GM18870 (cell line): Measurements from ENCODE around the gene PIEZO1.

Experiments
- ATAC-seq: cut with Tn5 transposase; IDR thresholded peaks from one replicate; pipeline ENCODE4 v1.9.1; 2021; ENCODE audit warnings: moderate library complexity; ENCODE audit not compliant: unreplicated experiment

Gene PIEZO1

DNA sequence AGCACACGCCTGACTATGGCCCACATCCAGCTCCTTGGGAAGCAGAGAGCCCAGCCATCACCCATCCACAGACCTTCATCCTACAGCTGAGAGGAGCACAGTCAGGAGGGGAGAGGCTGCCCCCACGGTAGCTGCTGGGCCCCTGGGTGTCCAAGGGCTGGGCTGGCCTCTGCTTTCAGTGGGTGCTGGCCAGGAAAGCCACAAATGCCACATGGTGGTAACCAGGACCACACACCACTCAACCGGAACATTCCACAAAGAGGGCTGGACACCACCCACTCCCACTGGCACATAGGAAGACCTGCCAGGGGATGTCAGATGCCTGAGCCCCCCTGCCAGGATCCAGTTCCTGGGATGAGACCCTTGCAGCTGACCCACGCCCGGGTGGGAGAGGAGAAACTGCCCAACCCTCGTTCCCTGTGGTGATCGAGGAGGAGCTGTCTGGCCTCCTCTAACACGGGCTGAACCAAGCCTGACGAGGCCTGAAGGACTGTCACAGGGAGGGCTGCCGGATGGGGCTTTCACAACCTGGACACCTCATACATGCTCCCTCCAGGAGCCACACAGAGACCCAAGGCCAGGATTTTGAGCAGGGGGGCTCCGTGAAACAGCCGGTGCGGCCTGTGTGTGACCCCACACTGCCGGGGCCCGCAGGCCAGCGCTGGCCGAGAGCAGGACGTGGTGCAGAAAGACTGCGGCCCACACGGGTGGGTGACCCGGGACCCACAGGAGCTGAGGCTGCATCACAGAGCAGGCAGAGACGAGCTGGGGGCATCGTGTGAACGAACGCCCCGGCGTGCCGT lies 30.7 kb downstream of the PIEZO1 start:
- no peak for ATAC-seq

DNA sequence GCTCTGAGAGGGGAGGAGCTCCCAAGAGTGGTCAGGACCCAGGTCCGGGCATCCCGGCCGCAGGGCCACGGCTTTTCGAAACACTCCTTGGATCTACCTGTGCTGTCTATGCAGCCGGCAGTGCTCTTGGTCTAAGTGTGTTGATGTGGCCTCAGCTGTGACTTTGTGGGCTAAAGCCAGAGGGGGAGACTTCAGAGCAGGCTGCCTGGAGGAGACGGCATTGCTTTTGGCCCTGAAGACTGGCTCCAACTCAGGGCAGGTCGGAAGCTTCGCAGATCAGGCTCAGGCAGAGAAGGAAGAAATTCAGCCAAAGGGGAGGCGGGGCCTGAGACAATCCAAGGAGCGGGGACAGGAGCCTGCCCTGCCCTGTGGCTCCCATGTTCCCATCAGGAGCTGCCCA lies 31.4 kb downstream of the PIEZO1 start:
- ATAC-seq = no peak

DNA sequence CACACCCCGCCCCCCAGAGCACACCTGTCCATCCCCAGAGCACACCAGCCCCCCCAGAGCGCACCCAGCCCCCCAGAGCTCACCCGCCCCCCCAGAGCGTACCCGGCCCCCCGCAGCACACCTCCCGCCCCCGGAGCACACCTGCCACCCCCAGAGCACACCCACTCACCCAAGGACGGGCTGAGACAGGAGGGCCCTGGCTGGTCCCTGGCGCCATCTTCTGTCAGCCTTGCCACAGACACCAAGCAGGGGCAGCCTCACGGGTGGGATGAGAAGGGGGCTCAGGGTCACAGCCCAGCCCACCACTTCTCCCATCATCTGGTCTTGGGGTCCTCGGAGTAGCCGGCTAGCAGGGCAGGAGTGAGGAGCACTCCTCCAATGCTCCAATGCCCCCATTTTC lies 31.8 kb downstream of the PIEZO1 start:
- ATAC-seq = no peak

DNA sequence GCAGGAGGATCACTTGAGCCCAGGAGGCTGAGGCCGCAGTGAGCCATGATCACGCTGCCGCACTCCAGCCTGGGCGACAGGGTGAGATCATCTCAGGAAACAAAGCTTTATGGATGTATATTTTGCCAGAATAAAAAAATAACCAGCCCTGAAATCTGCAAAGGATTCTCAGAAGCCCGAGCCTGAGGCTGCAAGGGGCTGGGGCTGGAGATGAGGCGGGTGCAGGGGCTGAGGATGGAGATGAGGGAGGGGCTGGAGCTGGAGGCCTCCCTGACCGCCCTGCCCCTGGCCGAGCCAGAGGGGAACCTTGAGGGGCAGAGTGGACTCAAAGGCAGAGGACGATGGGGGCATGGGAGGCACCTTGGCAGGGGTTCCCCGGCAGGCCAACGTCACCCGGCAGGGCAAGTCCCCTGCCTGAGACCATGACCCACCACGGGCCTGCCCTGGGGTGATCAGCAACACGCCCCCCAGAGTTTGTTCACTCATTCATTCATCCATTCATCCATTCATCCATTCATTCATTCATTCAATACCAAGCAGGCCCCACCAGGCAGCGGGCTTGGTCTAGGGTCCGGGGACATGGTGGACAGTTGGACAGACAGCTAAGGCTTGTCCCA lies 32.5 kb downstream of the PIEZO1 start:
- no peak for ATAC-seq

DNA sequence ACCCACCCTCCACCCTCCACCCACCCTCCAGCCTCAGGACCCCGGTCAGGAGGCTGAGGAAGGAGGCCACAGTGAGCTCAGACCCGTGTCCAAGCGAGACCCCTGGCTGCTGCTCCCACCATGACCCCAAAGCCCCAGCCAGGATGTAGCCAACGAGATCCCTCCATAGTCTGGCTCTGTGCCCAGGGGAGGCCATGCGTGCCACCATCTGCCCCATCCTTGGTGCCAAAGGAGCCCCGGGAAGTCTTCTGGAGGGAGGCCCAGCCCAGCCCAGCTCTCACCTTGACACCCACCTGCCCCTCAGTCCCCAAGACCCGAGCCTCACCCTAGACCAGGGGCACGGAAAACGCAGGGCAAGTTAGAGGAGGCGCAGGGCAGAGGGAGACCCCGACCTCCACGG lies 34.2 kb downstream of the PIEZO1 start:
- ATAC-seq = no peak

DNA sequence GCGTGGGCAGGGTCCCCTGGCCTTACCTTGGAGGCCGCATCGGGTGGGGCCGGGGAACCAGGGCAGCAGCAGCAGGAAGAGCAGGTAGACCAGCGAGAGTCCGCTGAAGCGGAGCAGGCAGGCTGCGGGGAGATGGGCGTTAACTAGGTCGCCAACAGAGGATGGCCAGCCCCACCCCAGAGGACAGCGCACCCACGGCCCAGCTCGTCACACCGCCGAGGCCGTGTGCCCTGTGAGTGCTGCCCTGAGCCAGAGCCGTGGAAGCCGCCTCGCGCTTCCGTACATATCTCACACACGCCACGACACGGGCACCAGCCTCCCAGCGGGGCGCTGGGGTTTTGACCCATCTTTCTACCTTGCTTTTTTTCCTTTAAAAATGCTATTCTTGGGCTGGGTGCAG lies 35.7 kb downstream of the PIEZO1 start:
- ATAC-seq = no peak

DNA sequence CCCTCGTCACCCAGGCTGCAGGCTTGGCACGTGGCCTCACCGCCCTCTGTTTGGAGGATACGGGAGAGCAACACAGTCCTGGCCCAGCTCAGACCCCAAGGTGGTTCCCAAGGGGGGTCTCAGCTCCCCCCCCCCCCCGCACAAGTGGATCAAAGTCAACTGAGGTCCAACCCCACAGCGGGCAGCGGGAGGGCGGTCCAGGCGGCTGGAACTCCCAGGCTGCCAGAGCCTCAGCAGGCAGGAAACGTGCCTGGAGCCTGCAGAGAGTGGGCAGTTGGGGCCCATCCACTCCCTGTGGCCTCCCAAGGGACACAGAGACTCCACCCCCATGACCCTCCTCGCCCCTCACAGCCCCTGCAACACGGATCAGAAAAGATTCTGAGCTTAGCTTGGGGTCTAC lies 36.7 kb downstream of the PIEZO1 start:
- ATAC-seq = no peak

DNA sequence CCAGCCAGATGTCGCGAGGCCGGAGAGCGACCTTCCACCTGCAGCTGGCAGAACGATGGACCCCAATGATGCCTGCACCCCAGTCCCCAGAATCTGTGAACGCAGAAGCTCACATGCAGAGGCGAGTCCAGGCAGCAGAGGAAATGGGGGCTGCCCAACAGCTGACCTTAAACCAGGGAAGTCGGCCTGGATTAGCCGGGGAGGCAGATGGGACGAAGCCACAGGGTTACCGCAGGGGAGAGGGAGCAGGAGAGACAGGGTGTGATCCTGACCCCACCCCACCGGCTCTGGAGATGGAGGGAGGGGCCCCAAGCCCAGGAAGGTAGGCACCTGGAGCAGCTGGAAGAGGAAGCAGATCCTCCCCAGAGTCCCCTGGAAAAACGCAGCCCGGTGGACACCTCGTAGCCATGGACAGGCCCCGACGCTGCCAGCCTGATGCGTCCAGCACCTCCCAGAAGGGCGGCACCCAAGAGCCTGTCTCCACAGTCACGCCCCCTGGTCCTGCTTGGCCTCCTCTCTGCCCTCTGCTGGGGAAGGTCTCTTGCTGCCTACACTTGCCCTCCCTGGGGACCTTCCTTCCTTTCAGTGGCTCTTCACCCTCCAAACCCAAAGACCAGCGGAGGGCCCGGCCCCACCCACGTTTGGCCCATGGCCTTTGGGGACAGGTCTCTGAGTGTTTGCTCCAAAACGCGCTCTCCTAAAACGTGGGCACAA lies 37.3 kb downstream of the PIEZO1 start:
- ATAC-seq = no peak

DNA sequence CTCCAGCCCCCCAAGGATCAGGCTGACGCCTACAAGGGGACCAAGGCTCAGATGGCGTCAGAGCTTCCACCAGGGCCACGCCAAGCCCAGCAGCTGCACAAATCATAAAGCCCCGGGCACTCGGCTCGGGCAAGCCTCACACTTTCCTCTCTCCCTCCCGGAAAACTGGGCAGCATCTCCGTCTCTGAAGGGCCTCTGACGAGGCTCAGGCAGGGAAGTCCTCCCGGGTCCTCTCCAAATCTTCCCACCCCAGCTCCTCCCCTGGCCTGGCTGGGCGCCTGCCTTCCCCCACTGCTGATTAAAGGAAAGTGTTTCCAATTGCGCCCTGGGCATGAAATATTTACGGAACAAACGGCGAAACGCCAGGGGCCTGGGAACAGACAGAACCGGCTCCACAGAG lies 38.5 kb downstream of the PIEZO1 start:
- ATAC-seq = no peak

DNA sequence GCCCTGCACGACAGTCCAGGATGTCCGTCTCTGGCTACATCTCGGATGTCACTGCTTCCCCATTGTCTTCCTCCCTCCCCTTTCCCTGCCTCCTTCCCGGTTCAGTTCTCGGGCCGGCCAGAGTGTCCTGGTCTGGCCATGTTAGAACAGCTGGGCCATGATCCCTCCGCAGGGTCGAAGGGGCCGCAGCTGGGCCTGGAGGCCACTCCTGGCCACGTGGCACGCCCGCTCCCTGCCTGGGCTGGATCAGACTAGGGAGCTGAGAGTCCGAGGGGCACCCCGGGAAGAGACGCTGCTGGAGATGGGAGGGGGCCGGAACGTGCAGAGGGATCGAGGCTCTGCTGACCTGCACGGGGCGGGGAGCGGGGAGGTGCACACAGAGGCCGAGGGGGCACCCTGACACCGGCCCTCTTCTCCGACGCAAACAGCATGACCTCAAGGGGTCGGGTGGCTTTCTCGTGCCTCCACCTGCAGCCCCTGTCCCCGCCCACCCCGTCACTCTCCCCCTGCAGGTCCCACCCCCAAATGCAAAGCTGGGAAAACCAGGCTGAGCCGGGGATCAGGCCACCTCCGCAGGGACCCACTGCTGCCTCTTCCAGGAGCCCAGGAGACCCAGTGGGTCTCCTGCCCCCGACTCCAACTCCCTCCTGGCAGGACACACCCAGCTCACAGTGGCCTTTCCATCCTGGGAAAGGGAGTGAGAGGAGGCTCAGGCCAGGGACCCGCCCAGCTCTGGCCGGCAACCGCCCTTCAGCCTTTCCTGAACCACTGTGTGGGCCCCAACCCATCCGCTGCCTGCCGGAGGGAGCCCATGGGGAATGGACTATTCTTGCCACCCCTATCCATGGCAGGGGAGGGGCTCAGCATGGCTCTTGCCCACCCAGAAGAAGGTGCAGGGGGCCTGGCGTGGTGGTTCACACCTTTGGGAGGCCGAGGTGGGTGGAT lies 40.2 kb downstream of the PIEZO1 start:
- no peak for ATAC-seq

DNA sequence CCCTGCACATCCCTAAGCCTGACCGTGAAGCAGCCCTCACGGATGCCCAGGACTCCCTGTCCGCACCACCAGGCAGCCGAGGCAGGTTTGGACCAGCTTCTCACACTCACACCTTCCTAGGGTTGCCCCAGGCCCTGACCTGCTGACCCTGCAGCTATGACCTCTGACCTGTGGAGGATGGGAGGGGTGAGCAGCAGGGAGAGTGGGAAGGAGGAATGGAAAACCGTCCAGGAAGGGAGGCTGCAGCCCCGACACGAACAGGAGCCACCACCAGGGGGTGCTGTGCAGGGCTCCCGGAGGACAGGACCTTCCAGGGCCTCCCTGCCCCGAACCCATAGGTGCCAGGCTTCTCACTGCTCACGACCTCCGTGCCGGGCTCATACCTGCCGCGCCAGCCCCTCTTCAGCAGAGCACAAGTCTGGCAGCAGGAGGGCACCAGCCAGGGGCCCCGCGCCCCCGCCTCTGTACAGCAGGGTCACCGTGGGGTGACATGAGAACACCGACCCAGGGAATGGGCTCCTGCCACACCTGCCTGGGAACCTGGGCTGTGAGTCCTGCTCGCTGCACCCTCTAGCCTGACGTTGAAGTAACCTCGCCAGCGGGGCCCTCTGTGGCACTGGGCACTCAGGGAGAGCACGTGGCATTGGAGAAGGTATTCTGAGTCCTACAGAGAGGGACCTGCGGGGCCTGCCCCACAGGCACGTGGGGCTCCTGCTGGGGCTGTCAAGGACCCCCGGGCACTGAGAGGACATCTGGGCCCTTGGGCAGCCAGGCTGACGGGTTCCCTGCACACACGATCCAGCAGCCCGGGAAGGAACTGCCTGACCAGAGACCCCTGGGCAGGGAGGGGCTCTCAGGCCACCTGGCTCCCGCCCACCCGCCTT lies 41.1 kb downstream of the PIEZO1 start:
- ATAC-seq = no peak

DNA sequence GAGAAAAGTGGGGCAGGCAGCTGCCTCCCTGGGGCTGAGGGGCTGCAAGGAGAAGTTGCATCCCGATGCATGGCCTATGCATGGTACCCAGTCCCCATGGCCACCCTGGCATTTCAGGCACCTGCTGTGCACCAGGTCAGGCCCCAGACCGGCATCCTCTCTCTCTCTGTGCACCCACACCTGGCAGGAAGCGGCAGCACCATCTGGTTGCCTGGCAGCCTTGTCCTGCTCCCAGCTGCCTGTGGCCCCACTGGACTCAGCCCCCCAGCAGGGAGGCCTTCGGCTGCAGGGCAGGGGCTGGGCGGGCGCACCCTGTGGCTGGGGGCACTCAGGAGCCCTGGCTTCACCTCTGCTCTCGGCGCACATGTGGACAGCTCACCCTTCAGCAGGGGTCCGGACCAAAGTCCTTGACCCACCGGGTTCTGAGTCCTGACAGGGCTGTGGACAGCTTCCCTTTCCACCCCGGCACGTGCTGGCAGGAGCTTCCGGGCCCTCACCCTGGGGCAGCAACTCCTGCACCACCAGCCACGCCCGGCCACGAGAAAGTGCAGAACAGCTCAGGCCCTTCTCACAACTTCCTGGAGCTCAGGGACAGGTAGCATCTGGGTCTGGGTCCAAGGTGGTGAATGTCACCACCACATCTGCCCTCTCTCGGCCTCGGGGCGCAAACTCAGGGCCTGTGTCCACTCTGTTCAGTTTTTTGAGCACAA lies 42.0 kb downstream of the PIEZO1 start:
- ATAC-seq = no peak

DNA sequence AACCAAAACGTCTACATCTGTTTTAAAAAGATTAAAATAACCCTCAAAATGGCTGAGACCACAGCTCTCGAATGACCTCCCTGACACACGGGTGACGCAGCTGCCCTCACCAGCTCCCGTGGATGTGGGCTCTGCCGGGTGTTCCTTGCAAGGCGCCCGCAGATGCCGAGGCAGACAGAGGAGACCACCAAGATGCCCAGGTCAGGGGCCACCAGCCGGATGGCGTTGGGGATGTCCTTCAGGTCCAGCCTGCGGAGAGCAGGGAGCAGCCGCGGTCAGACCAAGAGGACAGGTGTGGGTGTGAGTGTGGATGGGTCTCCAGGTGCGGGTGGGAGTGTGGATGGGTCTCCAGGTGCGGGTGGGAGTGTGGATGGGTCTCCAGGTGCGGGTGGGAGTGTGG lies 43.7 kb downstream of the PIEZO1 start:
- no peak for ATAC-seq

DNA sequence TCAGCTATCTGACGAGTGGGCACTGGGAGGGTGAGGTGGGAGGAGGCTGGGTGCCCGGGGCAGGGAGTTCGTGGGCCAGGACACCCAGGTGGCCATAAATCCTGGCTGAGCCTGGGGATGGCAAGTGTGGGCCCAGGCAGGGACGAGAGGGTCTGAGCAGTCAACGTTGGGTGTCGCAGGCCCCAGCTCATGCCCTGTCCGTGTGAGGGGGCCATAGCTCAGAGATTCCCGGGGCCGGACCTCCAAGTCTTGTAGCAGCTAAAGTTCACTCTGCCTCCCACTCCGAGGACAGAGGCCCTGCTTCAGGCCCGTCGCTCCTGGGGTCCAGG lies 44.3 kb downstream of the PIEZO1 start:
- ATAC-seq = no peak

DNA sequence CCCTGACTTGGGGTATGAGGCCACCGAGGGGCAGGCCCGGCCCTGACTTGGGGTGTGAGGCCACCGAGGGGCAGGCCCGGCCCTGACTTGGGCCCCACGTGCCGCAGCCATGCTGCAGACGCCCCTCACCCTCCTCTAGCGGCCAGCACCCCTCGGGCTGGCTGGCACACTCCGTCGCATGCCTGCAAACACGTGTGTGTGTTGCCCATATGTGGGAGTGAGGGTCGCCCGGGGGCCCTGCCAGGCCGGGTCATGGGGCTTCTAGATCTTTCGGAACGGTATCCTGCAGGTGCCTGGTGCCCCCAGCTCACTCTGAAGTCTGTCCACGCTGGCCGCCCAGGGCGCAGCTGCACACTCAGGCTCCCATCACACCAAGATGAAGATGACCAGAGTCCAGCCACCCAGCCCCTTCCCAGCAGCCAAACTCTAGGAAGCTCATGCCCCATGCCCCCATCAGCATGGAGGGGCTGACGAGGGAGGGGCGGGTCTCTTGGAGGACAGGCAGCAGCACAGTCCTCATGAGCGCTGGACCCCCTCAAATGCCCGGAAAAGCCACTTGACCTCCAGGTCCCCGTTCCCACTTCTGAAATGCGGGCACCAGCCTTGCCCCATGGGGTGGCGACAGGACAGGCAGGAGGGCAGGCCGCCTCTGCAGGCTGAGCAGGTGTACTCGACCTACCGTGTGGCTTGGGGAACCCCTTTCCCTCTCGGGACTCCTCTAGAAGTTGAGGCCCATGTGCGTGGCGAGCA lies 44.9 kb downstream of the PIEZO1 start:
- no peak for ATAC-seq

DNA sequence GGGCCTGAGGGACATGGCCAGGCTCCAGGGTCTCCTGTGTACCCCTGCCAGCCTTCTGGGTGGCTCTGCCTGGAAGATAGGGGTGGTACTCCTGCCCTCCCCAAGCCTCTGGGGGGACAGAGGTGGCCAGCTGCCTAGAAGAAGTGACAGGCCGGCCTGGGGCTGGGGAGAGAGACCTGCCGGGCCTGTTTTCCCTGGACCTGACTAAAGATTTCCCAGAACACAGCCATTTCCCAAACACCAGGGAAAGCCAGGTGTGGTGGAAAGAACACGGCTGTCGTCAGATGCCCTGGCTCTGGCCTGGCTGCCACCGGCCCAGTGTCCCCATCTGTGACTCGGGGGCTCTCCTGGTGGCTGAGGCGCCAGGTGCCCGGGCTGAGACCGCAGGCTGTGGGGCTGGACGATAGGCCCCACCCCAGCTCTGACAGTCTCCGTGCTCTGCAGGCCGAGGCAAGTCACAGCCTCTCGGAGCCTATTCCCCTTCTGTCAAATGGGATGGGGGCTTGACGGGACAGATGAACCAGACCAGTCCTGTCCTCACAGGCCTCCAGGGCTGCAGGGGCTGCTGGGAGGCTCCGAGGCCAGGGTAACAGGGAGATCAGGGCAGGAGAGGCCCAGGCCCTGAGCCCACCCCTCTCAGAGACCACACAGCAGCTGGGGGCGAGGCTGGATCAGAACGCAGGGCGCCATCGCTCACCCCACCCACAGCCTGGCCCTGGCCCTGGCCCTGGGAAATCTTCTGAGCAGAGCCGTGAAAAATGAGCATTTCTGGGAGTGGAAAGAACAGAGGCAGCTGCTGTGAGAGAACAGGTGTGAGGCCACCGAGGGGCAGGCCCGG lies 45.7 kb downstream of the PIEZO1 start:
- no peak for ATAC-seq

DNA sequence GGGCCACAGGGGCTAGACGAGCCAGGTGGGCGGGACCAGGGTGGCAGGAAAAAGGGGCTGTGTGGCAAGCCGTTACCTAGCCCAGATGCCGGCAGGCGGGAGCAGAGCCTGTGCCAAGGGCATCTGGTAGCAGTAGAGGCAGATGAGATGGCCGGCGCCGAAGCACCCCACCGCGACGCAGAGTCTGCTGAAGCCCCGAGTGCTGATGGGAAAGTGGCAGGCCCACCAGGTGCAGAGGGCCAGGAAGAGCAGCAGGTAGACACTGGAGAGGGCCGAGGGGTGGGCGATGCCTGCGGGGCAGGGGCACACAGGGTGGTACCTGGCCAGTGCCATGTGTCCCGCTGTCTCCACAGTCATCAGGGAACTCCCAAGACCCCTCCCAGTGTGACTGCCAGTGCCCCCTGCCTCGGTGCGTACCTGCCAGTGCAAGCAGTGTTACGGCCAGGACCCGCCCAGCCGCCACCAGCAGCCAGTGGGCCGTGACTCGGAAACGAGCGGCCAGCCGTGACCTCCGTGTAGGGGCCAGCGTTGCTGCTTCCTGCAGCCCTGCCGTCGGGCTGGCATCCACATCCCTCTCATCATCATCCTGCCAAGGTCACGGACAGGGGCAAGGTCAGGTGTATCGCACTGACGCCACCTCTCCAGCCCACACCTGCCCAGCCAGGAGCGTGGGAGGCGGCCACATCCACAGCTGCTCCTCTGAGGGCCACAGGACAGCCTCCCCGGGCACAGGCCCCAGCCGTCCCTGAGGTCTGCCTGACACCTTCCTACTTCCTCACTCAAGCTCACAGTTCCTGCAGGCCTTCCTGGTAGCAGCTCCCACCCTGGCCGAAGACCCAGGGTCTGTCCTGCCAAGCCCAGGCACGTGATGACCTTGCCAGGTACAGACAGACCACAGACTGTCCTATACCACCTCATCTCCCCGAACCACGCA lies 46.6 kb downstream of the PIEZO1 start:
- no peak for ATAC-seq
